GM12872 (cell line): Measurements from ENCODE around the gene DAAM2.

Experiments used
- TF ChIP-seq, protein P1 (sequence below): IDR thresholded peaks from 3 replicates; pipeline ENCODE4 v1.5.1; 2011; ENCODE audit warnings: low read depth, mild to moderate bottlenecking, low read length, moderate library complexity; ENCODE audit not compliant: insufficient read depth

The DAAM2 gene

GRCh38 chr6:39820553-39820952 is 28.4 kb downstream of the DAAM2 start:
- TF ChIP-seq, protein P1, sequence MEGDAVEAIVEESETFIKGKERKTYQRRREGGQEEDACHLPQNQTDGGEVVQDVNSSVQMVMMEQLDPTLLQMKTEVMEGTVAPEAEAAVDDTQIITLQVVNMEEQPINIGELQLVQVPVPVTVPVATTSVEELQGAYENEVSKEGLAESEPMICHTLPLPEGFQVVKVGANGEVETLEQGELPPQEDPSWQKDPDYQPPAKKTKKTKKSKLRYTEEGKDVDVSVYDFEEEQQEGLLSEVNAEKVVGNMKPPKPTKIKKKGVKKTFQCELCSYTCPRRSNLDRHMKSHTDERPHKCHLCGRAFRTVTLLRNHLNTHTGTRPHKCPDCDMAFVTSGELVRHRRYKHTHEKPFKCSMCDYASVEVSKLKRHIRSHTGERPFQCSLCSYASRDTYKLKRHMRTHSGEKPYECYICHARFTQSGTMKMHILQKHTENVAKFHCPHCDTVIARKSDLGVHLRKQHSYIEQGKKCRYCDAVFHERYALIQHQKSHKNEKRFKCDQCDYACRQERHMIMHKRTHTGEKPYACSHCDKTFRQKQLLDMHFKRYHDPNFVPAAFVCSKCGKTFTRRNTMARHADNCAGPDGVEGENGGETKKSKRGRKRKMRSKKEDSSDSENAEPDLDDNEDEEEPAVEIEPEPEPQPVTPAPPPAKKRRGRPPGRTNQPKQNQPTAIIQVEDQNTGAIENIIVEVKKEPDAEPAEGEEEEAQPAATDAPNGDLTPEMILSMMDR = no peak

DNA sequence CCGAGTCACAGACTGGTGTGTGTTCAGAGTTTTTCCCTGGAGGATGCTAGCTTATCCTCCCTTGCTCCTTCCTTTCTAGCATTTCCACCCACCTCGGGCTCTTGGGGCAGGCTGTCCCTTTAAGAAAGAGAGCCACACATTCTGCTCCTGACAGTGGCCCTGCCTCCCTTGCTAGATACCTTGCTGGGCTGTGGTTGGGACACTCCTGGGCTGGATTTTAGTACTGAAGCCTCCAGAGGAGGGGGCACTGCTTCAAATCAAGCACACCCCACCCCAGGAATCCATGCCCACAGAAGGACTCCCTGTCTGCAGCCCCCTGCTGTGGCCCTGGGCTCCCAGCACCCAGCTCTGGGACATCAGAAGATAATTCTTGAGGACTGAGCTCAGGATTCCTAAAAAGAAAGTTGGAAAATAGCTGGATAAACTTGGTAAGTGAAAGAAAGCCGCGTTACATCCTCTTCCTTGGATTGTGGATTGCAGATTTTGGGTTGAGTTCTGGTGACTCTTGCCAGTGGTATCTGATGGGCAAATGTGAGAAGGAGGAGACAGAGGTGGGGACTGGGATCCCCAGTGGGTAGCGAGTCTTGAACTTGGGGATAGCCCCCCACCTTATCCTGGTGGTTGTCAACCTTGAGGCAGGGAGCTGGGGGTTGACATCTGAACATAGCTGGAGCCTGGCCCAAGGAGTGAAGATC is 29.0 kb downstream of the DAAM2 start:
- TF ChIP-seq, protein P1 = no peak

GRCh38 chr6:39821742-39822532 is 29.8 kb downstream of the DAAM2 start:
- TF ChIP-seq, protein P1 = no peak

- TF ChIP-seq, protein P1 = no peak
These were observed 31.0 kb downstream of the DAAM2 start for GRCh38 chr6:39822846-39823815.

- TF ChIP-seq, protein P1 = no peak
These were observed 32.1 kb downstream of the DAAM2 start for GRCh38 chr6:39824030-39824926.

GRCh38 chr6:39829331-39829730 is 37.2 kb downstream of the DAAM2 start:
- TF ChIP-seq, protein P1 = no peak
